Prostate gland (tissue), 2 donors: ENCODE data around the gene MED15. TPM values are rescaled to one million over a fixed set of nuclear protein-coding genes. Genes with fewer than 3 reads are reported as not detected.

ENCODE experiments used
- DNase-seq: peaks from one replicate; pipeline ENCODE4 v3.0.0-alpha.2; 2019; ENCODE audit warnings: low spot score
- H3K27ac ChIP-seq, 2 donors: fragments of 200-600 bp; sonication (generic); 2 replicates each; pipeline ENCODE4 v1.5.1; 2017 to 2019
- H3K27me3 ChIP-seq: fragments of 200-600 bp; sonication (generic); replicated peaks from 2 replicates; pipeline ENCODE4 v1.5.1; 2019; ENCODE audit not compliant: insufficient read depth
- H3K36me3 ChIP-seq, 2 donors: fragments of 200-600 bp; sonication (generic); 1 replicate in 1 of 2; 2 replicates in 1 of 2; pipeline versions ENCODE4 v1.5.1 to v1.8.1; 2017 to 2019
- H3K4me1 ChIP-seq: fragments of 200-600 bp; sonication (generic); replicated peaks from 2 replicates; pipeline ENCODE4 v1.5.1; 2019
- H3K4me3 ChIP-seq, 2 donors: fragments of 200-600 bp; sonication (generic); 2 replicates each; pipeline ENCODE4 v1.5.1; 2017 to 2019
- H3K9me3 ChIP-seq: fragments of 200-600 bp; sonication (generic); 2 replicates; pipeline ENCODE4 v1.5.1; 2017
- CTCF ChIP-seq, 4 experiments: fragments of 200-600 bp in 2 of 4; fragments of 450-650 bp in 2 of 4; sonication (generic) in 2 of 4; IDR thresholded peaks; 1 replicate in 3 of 4; 2 replicates in 1 of 4; pipeline ENCODE4 v1.5.1; 2016 to 2019; ENCODE audit warnings: antibody characterized with exemption in 4 of 4, mild to moderate bottlenecking in 2 of 4, moderate library complexity in 2 of 4
- POLR2A ChIP-seq: fragments of 450-650 bp; IDR thresholded peaks from one replicate; pipeline ENCODE4 v1.6.1; 2016; ENCODE audit warnings: antibody characterized with exemption, mild to moderate bottlenecking
- POLR2AphosphoS5 ChIP-seq: sonication (generic); formaldehyde crosslinking; IDR thresholded peaks from one replicate; pipeline ENCODE4 v1.6.1; 2017; ENCODE audit warnings: antibody characterized with exemption
- WGBS: methylation state at CpG from one replicate; pipeline ENCODE4 v1.1.5; 2018; 5-methylcytosine and 5-hydroxymethylcytosine counted together
- intact Hi-C: fragments of 100-400 bp; cut with DNase I; formaldehyde crosslinking; loops from one replicate; pipeline ENCODE4 v1.14.2; 2022
- total RNA-seq, 2 donors: library from RNA; depleted of rRNA; stranded (reverse); fragments of >200 nt; gene quantifications; one replicate each; pipeline ENCODE4 v1.1.0, GENCODE V29; 2016

Gene MED15
- 10 to 100 TPM; 43.2 to 87.1 TPM for total RNA-seq

- intact Hi-C loops: loop anchor here (5.0 kb wide), 1 partner anchor 45 kb away; no protein-coding TSS in a partner anchor
- Histone ChIP-seq H3K27me3 (no peaks in the 10 kb centered on the region), H3K27ac (peak within 1 kb of the TSS; percentile 93 to 94), H3K4me1 (peaks cover 15% of the 10 kb centered on the region), H3K36me3 (no peaks in the 10 kb centered on the region), H3K9me3 (no peaks in the 10 kb centered on the region), H3K4me3 (peak within 1 kb of the TSS; percentile 65 to 92)
- under 1% methylated on average over 42 of the region's 58 CpGs for WGBS
- TF ChIP-seq POLR2A (peak; percentile 87), POLR2AphosphoS5 (peak; percentile 98), CTCF (IDR thresholded peaks at IDR 0.05) (peak in 1 of 4 experiments; percentile 14)
- DNase-seq: peak; percentile 86
Observed at GRCh38 chr22:20507253-20508066, at the start of gene MED15. Gene MED15 (plus strand): TSS chr22:20507610. CDS start chr22:20507679, 69 bp downstream.

- intact Hi-C loops: no loop called here
- WGBS: 73% methylated on average over 8 of the region's 8 CpGs
Observed at GRCh38 chr22:20458530-20459151, 48.8 kb upstream of the MED15 start.

GRCh38 chr22:20459152-20459542 lies 48.3 kb upstream of the MED15 start:
- intact Hi-C loops: no loop called here
- 81% methylated on average over 3 of the region's 3 CpGs for WGBS

More at GRCh38 chr22:20458530-20459151, 48.8 kb upstream of the MED15 start:
- Histone ChIP-seq H3K27ac (no peak overlapping the region), H3K9me3 (no peaks in the 10 kb centered on the region), H3K36me3 (no peaks in the 10 kb centered on the region), H3K27me3 (no peaks in the 10 kb centered on the region), H3K4me3 (no peak overlapping the region), H3K4me1 (no peaks in the 10 kb centered on the region)
- no peak for TF ChIP-seq POLR2AphosphoS5
- no peak for TF ChIP-seq CTCF (IDR thresholded peaks at IDR 0.05)
- no peak for TF ChIP-seq POLR2A
- no peak for DNase-seq

GRCh38 chr22:20459862-20460261 lies 47.5 kb upstream of the MED15 start:
- intact Hi-C loops: no loop called here
- Histone ChIP-seq H3K36me3 (no peaks in the 10 kb centered on the region), H3K4me3 (no peak overlapping the region), H3K27ac (no peak overlapping the region), H3K9me3 (no peaks in the 10 kb centered on the region), H3K27me3 (no peaks in the 10 kb centered on the region), H3K4me1 (no peaks in the 10 kb centered on the region)
- WGBS: 100% methylated on average over 4 of the region's 4 CpGs
- no peak for DNase-seq
- TF ChIP-seq CTCF (IDR thresholded peaks at IDR 0.05): no peak
- TF ChIP-seq POLR2A: no peak
- no peak for TF ChIP-seq POLR2AphosphoS5

More at GRCh38 chr22:20459152-20459542, 48.3 kb upstream of the MED15 start:
- TF ChIP-seq CTCF (IDR thresholded peaks at IDR 0.05) (no peak), POLR2AphosphoS5 (no peak), POLR2A (no peak)
- H3K27ac ChIP-seq: no peak overlapping the region
- no peaks in the 10 kb centered on the region for H3K4me1 ChIP-seq
- no peak overlapping the region for H3K4me3 ChIP-seq
- H3K27me3 ChIP-seq: no peaks in the 10 kb centered on the region
- no peaks in the 10 kb centered on the region for H3K36me3 ChIP-seq
- DNase-seq: no peak
- H3K9me3 ChIP-seq: no peaks in the 10 kb centered on the region
